ENCODE data around the gene GFM2. TPM values are rescaled to one million over a fixed set of nuclear protein-coding genes. Genes with fewer than 3 reads are reported as not detected.
A peak's percentile ranks its signal among the peaks of the same experiment; 100 is the strongest.

The GFM2 gene
- total RNA-seq, 1 donor from 2014 or later, result 29.8 TPM

DNA sequence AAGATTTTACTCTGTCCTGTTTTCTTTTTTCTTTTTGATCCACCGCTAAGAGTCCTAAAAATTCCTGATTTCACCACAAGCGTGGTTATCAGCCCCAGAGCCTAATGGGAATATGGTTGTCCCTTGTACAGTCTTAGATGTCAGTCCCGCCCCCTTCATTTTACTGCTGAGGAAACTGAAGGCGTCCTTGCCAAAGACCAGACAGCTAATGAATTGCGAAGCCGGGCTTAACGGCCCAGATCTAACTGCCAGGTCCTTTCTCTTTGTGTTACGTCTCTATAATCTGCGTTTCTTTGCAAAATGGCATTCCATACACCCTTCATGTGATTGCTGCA is 629 bp upstream of the GFM2 start:
- peak overlapping the region; percentile 100 for H3K4me3 Mint-ChIP-seq
- DNase-seq (ENCODE audit: low read depth, low spot score), result no peak

DNA sequence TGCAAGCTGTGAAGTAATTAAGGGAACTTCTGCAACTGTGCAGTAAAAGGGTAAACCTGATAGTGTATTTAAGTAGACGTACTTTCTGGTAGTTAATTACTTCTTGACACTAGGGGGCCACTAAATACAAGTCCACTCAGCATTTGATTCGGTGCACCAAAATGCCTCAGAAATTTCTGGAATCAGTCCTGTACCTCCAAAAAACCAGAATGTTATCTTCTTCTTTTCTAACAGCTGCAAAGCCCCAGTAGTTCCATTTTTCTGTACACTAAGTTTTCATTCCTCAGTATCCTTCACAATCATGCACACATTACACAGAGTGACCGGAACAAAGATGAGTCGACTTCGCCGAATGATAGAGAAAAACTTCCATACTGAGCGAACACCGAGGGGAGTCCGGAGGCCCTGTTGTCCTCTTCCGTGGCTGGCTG is 484 bp downstream of the GFM2 start:
- no peak for DNase-seq (ENCODE audit: low read depth, low spot score)
- no peaks in the 10 kb centered on the region for H3K9me3 Mint-ChIP-seq
- TF ChIP-seq, protein P1, sequence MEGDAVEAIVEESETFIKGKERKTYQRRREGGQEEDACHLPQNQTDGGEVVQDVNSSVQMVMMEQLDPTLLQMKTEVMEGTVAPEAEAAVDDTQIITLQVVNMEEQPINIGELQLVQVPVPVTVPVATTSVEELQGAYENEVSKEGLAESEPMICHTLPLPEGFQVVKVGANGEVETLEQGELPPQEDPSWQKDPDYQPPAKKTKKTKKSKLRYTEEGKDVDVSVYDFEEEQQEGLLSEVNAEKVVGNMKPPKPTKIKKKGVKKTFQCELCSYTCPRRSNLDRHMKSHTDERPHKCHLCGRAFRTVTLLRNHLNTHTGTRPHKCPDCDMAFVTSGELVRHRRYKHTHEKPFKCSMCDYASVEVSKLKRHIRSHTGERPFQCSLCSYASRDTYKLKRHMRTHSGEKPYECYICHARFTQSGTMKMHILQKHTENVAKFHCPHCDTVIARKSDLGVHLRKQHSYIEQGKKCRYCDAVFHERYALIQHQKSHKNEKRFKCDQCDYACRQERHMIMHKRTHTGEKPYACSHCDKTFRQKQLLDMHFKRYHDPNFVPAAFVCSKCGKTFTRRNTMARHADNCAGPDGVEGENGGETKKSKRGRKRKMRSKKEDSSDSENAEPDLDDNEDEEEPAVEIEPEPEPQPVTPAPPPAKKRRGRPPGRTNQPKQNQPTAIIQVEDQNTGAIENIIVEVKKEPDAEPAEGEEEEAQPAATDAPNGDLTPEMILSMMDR (conservative IDR thresholded peaks at IDR 0.05), result peak; percentile 61
- peaks cover 29% of the 10 kb centered on the region for H3K4me1 Mint-ChIP-seq
- H3K27me3 Mint-ChIP-seq (ENCODE audit: low read depth), result no peaks in the 10 kb centered on the region
- H3K4me3 Mint-ChIP-seq, result peak overlapping the region; percentile 100
- H3K27ac Mint-ChIP-seq (ENCODE audit: unreplicated experiment), result peak overlapping the region; percentile 97
- peaks cover 11% of the 10 kb centered on the region for H3K36me3 Mint-ChIP-seq (ENCODE audit: low read depth)

More for the DNA sequence above, 629 bp upstream of the GFM2 start:
- Mint-ChIP-seq H3K27me3 (ENCODE audit: low read depth) (no peaks in the 10 kb centered on the region), H3K9me3 (no peaks in the 10 kb centered on the region), H3K36me3 (ENCODE audit: low read depth) (peaks cover 11% of the 10 kb centered on the region), H3K4me1 (peaks cover 29% of the 10 kb centered on the region), H3K27ac (ENCODE audit: unreplicated experiment) (peak overlapping the region; percentile 97)
- TF ChIP-seq, protein P1 (conservative IDR thresholded peaks at IDR 0.05), result no peak

DNA sequence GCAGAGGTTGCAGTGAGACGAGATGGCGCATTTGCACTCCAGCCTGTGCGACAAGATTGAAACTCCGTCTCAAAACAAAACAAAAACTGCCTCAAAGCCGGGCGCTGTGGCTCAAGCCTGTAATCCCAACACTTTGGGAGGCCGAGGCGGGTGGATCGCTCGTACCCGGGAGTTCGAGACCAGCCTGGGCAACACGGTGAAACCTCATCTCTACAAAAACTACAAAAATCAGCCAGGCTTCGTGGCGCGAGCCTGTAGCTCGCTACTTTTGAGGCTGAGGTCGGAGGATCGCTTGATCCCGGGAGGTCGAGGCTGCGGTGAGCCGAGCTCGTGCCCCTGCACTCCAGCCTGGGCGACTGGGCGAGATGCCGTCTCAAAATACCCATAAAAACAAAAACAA is 988 bp downstream of the GFM2 start:
- no peaks in the 10 kb centered on the region for H3K9me3 Mint-ChIP-seq
- TF ChIP-seq, protein P1 (conservative IDR thresholded peaks at IDR 0.05), result no peak
- DNase-seq (ENCODE audit: low read depth, low spot score), result no peak
- no peak overlapping the region for H3K27ac Mint-ChIP-seq (ENCODE audit: unreplicated experiment)
- peaks cover 29% of the 10 kb centered on the region for H3K4me1 Mint-ChIP-seq
- no peaks in the 10 kb centered on the region for H3K27me3 Mint-ChIP-seq (ENCODE audit: low read depth)
- peaks cover 11% of the 10 kb centered on the region for H3K36me3 Mint-ChIP-seq (ENCODE audit: low read depth)
- H3K4me3 Mint-ChIP-seq, result peak overlapping the region; percentile 100

DNA sequence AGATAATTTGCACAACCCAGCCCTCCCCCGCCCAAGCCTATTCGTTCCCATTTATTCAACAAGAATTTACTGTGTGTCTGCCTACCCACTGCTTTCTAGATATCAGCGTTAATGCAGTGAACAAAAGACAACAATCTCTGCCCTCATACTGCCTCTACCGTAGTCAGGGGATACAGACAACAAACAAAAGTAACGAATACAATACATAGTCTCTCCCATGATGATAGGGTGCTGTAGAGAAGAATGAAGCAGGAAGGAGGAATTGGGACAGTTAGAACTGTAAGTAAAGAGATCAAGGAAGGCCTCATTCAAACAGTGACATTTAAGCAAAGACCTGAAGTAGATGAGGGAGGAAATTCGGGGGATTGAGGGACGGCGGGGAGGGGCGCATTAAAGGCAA is 1.7 kb downstream of the GFM2 start:
- H3K9me3 Mint-ChIP-seq, result no peaks in the 10 kb centered on the region
- TF ChIP-seq, protein P1 (conservative IDR thresholded peaks at IDR 0.05), result no peak
- peaks cover 29% of the 10 kb centered on the region for H3K4me1 Mint-ChIP-seq
- H3K36me3 Mint-ChIP-seq (ENCODE audit: low read depth), result peaks cover 6% of the 10 kb centered on the region
- DNase-seq (ENCODE audit: low read depth, low spot score), result no peak
- H3K27ac Mint-ChIP-seq (ENCODE audit: unreplicated experiment), result no peak overlapping the region
- H3K4me3 Mint-ChIP-seq, result peak overlapping the region; percentile 100
- H3K27me3 Mint-ChIP-seq (ENCODE audit: low read depth), result no peaks in the 10 kb centered on the region

DNA sequence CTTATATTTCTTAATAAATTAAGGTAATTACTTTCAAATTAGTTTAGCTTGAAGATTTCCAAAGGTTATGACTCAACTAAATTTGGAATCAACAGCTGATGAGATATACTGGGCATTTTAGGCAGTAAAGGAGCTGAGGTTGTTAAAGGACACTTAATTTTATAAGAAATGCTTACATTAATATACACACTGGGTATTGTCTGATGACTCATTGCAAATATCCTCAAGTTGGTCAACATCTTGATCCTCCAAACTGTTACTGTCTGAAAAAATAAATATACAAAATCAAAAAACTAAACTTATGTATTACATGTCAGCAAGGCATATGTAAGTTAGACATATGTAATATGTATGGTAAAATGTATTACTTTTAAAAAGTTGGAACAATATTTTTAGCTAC is 3.4 kb downstream of the GFM2 start:
- TF ChIP-seq, protein P1 (conservative IDR thresholded peaks at IDR 0.05), result no peak
- no peak for DNase-seq (ENCODE audit: low read depth, low spot score)
- Mint-ChIP-seq H3K27me3 (ENCODE audit: low read depth) (no peaks in the 10 kb centered on the region), H3K9me3 (no peaks in the 10 kb centered on the region), H3K4me1 (peaks cover 29% of the 10 kb centered on the region), H3K27ac (ENCODE audit: unreplicated experiment) (no peak overlapping the region), H3K4me3 (peak overlapping the region; percentile 70), H3K36me3 (ENCODE audit: low read depth) (peaks cover 4% of the 10 kb centered on the region)

DNA sequence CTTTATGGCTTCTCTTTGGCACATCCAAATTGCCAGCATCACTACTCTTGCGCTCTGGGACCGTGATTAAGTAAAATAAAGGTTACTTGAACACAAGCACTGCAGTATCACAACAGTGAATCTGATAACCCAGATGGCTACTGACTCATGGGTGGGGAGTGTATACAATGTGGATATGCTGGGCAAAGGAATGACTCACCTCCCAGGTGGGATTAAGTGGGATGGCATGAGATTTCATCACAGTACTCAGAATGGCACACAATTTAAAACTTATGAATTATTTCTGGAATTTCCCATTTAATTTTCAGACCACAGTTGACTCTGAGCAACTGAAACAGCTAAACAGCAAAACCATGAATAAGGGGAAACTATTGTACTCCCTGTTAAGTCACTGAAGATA is 4.3 kb downstream of the GFM2 start:
- Mint-ChIP-seq H3K27ac (ENCODE audit: unreplicated experiment) (no peak overlapping the region), H3K27me3 (ENCODE audit: low read depth) (no peaks in the 10 kb centered on the region), H3K4me1 (peaks cover 22% of the 10 kb centered on the region), H3K9me3 (no peaks in the 10 kb centered on the region), H3K4me3 (no peak overlapping the region), H3K36me3 (ENCODE audit: low read depth) (peaks cover 4% of the 10 kb centered on the region)
- no peak for DNase-seq (ENCODE audit: low read depth, low spot score)
- TF ChIP-seq, protein P1 (conservative IDR thresholded peaks at IDR 0.05), result no peak
